Lower leg skin (tissue), 4 donors: ENCODE measurements around the gene PRC1. TPM values are rescaled to one million over a fixed set of nuclear protein-coding genes. Genes with fewer than 3 reads are reported as not detected.

Experiments
- DNase-seq, 2 donors: peaks; one replicate each; pipeline ENCODE4 v3.0.0-alpha.2; 2019; ENCODE audit warnings: low spot score in 2 of 2
- H3K4me3 ChIP-seq: fragments of 200-600 bp; sonication (generic); 2 replicates; pipeline ENCODE4 v1.5.1; 2017; ENCODE audit warnings: mild to moderate bottlenecking, low read depth; ENCODE audit not compliant: poor library complexity, severe bottlenecking
- POLR2A ChIP-seq, 2 donors: fragments of 450-650 bp; IDR thresholded peaks; one replicate each; pipeline ENCODE4 v1.6.1; 2016 to 2017; ENCODE audit warnings: antibody characterized with exemption in 2 of 2, mild to moderate bottlenecking in 1 of 2, moderate library complexity in 1 of 2
- WGBS, 2 donors: methylation state at CpG; one replicate each; pipeline ENCODE4 v1.1.5; 2018; 5-methylcytosine and 5-hydroxymethylcytosine counted together
- intact Hi-C: fragments of 100-400 bp; cut with DNase I; formaldehyde crosslinking; loops from one replicate; pipeline ENCODE4 v1.15.0; 2023; ENCODE audit warnings: low total_unique reads
- total RNA-seq, 4 donors: library from RNA; depleted of rRNA; stranded (reverse); fragments of >200 nt; gene quantifications; one replicate each; pipeline ENCODE4 v1.1.0, GENCODE V29; 2016
- TF ChIP-seq, protein P1 (sequence below), 3 donors: fragments of 450-650 bp; IDR thresholded peaks; one replicate each; pipeline ENCODE4 v1.5.1; 2016; ENCODE audit warnings: antibody characterized with exemption in 3 of 3, mild to moderate bottlenecking in 3 of 3, moderate library complexity in 2 of 3

The PRC1 gene
- total RNA-seq, 4 donors from 2014 or later, result 16.3 to 24.4 (median 19.5) TPM

DNA sequence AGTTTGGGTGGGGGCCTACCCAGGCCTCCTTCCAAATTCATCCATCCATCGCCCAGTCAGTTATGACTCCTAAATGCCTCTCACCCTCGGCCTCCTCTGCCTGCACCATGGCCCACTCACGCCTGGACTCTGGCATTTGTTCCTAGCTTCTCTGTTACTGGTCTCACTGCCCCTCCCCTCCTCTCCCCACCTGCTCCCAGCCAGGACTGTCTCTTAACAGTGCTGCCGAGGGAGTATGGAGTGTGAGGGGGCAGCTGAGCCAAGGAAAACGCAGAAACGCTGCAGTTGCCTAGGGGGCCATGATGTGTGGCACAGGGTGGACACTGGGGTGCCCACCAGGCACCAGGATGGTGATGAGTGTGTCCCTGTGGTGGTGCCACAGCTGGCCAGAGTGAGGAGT is 36.5 kb downstream of the PRC1 start:
- H3K4me3 ChIP-seq, result no peak overlapping the region
- no peak for DNase-seq
- TF ChIP-seq, protein P1, sequence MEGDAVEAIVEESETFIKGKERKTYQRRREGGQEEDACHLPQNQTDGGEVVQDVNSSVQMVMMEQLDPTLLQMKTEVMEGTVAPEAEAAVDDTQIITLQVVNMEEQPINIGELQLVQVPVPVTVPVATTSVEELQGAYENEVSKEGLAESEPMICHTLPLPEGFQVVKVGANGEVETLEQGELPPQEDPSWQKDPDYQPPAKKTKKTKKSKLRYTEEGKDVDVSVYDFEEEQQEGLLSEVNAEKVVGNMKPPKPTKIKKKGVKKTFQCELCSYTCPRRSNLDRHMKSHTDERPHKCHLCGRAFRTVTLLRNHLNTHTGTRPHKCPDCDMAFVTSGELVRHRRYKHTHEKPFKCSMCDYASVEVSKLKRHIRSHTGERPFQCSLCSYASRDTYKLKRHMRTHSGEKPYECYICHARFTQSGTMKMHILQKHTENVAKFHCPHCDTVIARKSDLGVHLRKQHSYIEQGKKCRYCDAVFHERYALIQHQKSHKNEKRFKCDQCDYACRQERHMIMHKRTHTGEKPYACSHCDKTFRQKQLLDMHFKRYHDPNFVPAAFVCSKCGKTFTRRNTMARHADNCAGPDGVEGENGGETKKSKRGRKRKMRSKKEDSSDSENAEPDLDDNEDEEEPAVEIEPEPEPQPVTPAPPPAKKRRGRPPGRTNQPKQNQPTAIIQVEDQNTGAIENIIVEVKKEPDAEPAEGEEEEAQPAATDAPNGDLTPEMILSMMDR (IDR thresholded peaks at IDR 0.05), result no peak
- TF ChIP-seq POLR2A (IDR thresholded peaks at IDR 0.05), result no peak
- intact Hi-C loops, result loop anchor here (5.0 to 10.0 kb wide), 3 partner anchors 35 to 317 kb away; partner anchors contain the start of gene PRC1
- 70 to 71% methylated on average over 6 of the region's 6 CpGs for WGBS, 2 donors

DNA sequence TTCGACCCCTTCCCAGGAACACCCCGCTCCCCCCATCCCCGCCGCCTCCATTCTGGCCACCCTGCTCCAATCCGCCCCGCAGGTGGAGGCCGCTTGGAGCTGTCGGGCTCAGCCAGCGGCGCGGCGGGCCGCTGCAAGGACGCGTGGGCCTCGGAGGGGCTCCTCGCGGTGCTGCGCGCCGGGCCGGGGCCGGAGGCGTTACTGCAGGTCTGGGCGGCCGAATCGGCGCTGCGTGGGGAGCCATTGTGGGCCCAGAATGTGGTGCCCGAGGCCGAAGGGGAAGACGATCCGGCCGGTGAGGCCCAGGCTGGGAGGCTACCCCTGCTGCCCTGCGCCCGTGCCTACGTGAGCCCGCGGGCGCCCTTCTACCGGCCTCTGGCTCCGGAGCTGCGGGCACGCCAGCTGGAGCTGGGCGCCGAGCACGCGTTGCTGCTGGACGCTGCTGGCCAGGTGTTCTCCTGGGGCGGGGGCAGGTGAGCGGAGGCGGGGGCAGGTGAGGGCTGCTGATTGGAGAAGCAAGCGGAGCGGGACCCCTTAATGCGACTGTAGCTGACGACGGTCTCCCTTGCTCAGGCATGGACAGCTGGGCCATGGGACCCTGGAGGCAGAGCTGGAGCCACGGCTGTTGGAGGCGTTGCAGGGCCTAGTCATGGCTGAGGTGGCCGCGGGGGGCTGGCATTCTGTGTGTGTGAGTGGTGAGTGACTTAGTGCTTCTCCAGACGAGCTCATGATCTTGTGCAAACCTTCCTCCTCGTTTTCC is 37.1 kb downstream of the PRC1 start:
- 8 to 19% methylated on average over 33 to 51 of the region's 63 CpGs for WGBS, 2 donors
- H3K4me3 ChIP-seq, result peak overlapping the region; percentile 25
- TF ChIP-seq, protein P1 (IDR thresholded peaks at IDR 0.05), result no peak
- TF ChIP-seq POLR2A (IDR thresholded peaks at IDR 0.05), result no peak
- no peak for DNase-seq
- intact Hi-C loops, result loop anchor here (5.0 to 10.0 kb wide), 3 partner anchors 35 to 318 kb away; partner anchors contain the start of gene PRC1

DNA sequence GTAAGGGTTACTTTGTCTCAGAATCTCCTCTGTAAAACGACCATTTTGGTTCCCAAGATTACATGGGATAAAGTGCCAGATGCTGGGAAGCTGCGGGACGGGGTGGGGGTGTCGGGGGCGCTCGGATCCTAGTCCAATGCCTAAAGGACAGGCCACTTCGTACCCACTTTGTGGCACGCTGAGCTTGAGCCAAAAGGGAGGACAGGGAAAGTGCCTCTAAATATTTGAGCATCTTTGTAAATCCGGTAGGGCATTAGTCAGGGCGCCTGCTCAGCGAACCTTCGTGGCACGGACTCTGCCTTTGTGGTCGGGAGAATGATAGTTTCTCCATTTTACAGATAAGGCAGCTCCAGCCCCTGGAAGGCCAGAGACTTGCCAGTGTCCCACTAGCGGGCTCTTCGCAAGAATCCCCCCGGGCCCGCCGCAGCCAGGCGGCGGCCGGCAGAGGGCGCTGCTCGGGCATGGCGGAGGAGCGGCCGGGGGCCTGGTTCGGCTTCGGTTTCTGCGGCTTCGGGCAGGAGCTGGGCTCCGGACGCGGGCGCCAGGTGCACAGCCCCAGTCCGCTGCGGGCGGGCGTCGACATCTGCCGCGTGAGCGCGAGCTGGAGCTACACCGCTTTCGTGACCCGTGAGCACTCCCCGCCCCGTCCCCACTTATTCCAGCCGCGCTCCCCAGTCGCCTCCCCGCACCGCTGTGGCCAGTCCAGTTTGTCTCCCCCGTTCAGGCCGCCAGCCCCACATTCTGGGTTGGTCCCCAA is 37.9 kb downstream of the PRC1 start:
- intact Hi-C loops, result loop anchor here (5.0 to 10.0 kb wide), 3 partner anchors 36 to 318 kb away; partner anchors contain the start of gene PRC1
- no peak for TF ChIP-seq POLR2A (IDR thresholded peaks at IDR 0.05)
- TF ChIP-seq, protein P1 (IDR thresholded peaks at IDR 0.05), result peak in 1 of 3 donors; percentile 58
- peak overlapping the region; percentile 25 for H3K4me3 ChIP-seq
- peak; percentile 49 to 96 for DNase-seq
- WGBS, 2 donors, result 6 to 7% methylated on average over 36 to 39 of the region's 56 CpGs

DNA sequence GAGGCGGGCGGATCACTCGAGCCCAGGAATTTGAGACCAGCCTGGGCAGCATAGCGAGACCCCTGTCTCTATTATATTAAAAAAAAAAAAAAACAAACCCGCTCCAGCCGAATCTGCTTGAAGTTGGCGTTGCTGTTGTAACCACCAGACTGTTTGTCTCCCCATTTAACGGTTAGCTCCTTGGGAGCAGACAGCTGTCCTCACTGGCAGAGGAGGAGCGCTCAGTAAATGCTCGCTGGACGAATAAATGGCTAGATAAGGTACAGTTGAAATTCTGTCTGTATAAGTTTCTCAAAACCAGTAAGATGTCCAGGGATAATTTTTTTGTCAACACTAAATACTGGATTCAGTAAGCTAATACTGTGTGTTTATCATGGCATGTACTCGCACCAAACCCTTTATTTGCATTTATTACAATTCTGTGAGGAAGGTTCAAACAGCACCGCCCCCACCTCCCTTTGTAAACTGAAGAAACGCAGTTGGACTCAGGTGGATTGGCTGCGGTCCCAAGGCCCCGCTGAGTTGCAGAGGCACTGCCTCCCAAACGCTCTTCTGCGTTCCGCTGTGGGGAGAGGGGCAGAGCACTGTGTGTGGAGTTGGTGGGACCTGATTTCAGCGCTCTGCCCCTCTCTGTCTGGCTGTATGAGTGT is 38.6 kb downstream of the PRC1 start:
- no peak for DNase-seq
- intact Hi-C loops, result loop anchor here (5.0 to 10.0 kb wide), 3 partner anchors 37 to 319 kb away; partner anchors contain the start of gene PRC1

More for the DNA sequence above, 38.6 kb downstream of the PRC1 start:
- no peak overlapping the region for H3K4me3 ChIP-seq
- no peak for TF ChIP-seq POLR2A (IDR thresholded peaks at IDR 0.05)
- TF ChIP-seq, protein P1 (IDR thresholded peaks at IDR 0.05), result no peak
- WGBS, 2 donors, result 56 to 62% methylated on average over 20 of the region's 20 CpGs
